Right hindlimb (tissue), 1 donor: ENCODE measurements around the gene CSDE1.
"Not testable (repeated sequence)": the region's sequence is repeated elsewhere in the genome, so short reads cannot be mapped to it uniquely, and the experiment has no call there.

Experiments
- DNase-seq: peaks from one replicate; pipeline ENCODE4 v3.0.0-alpha.2; 2018

Gene CSDE1

GRCh38 chr1:114757455-114758255 is at the start of gene CSDE1:
Gene CSDE1 (minus strand): TSS chr1:114757984. CDS start chr1:114739890, 18,094 bp downstream.
- DNase-seq, result peak; percentile 98

DNA sequence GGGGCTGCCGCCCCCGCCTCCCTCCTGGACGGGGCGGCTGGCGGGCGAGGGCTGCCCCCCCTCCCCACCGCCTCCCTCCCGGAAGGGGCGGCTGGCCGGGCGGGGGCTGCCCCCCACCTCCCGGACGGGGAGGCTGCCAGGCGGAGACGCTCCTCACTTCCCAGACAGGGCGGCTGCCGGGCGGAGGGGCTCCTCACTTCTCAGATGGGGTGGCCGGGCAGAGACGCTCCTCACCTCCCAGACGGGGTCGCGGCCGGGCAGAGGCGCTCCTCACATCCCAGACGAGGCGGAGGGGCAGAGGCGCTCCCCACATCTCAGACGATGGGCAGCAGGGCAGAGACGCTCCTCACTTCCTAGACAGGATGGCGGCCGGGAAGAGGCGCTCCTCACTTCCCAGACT is 46.7 kb upstream of the CSDE1 start:
- not testable (repeated sequence) for DNase-seq

DNA sequence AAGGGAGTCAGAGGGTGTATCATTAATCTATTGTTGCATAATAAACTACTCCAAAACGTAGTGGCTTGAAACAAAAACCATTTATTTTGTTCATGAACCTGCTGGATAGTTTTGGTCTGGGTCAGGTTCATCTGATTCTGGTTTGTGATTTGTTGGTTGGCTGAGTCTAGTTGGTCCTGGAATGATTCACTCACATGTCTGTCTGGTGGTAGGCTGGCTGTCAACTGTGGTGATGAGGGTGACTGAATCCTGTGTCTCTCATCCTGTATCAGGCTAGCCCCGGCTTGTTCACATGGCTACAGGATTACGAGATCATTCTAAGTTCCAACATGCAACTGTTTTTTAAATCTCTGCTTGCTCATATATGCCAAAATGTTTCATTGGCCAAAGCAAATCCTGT is 45.2 kb upstream of the CSDE1 start:
- no peak for DNase-seq

DNA sequence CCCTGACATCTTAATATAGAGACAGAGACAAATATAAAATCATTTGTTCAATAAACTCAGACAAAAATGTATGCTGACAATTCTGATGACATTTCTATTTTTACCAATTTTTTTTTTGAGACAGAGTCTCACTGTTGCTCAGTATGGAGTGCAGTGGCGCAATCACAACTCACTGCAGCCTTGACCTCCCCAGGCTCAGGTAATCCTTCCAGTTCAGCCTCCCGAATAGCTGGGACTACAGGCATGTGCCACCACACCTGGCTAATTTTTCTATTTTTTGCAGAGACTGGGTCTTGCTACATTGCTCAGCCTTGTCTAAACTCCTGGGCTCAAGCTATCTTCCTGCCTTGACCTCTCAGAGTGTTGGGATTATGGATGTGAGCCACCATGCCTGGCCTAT is 36.3 kb upstream of the CSDE1 start:
- no peak for DNase-seq

DNA sequence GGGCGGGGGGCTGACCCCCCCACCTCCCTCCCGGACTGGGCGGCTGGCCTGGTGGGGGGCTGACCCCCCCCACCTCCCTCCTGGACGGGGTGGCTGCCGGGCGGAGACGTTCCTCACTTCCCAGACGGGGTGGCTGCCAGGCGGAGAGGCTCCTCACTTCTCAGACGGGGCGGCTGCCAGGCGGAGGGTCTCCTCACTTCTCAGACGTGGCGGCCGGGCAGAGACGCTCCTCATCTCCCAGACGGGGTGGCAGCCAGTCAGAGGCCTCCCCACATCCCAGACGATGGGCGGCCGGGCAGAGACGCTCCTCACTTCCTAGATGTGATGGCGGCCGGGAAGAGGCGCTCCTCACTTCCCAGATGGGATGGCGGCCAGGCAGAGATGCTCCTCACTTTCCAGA is 32.8 kb upstream of the CSDE1 start:
- not testable (repeated sequence) for DNase-seq

DNA sequence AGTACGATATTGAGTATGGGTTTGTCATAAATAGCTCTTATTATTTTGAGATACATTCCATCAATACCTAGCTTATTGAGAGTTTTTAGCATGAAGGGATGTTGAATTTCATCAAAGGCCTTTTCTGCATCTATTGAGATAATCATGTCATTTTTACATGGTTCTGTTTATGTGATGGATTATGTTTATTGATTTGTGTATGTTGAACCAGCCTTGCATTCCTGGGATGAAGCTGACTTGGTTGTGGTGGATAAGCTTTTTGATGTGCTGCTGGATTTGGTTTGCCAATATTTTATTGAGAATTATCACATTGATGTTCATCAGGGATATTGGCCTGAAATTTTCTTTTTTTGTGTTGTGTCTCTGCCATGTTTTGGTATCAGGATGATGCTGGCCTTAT is 28.7 kb upstream of the CSDE1 start:
- not testable (repeated sequence) for DNase-seq

DNA sequence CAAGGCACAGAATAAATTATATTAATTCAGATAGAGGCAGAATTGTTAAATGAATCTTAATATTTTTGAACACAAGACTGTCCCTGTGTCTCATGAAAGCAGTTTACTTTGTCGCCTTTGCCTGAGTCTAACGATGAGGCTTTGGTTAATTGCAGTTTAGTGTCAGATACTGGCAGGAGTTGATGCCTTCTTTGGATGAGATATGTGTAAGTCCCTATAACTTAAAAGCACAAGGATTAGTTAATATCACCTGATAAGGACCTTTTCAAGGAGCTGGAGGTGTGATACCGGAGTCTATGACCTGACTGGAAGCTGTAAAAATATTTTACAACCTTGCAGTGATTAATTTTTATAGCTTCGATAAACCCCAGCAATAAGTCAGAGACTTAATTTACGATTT is 24.7 kb upstream of the CSDE1 start:
- DNase-seq, result no peak

GRCh38 chr1:114780344-114781226 is 22.8 kb upstream of the CSDE1 start, which contains the start of gene SIKE1:
Gene SIKE1 (minus strand): TSS chr1:114780685. CDS start chr1:114780607, 78 bp downstream.
- DNase-seq, result peak; percentile 95

GRCh38 chr1:114779722-114780121 is 21.9 kb upstream of the CSDE1 start:
- DNase-seq, result no peak

DNA sequence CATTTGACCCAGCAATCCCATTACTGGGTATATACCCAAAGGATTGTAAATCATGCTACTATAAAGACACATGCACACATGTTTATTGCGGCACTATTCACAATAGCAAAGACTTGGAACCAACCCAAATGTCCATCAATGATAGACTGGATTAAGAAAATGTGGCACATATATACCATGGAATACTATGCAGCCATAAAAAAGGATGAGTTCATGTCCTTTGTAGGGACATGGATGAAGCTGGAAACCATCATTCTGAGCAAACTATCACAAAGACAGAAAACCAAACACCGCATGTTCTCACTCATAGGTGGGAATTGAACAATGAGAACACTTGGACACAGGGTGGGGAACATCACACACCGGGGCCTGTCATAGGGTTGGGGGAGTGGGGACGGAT is 18.9 kb upstream of the CSDE1 start:
- not testable (repeated sequence) for DNase-seq

DNA sequence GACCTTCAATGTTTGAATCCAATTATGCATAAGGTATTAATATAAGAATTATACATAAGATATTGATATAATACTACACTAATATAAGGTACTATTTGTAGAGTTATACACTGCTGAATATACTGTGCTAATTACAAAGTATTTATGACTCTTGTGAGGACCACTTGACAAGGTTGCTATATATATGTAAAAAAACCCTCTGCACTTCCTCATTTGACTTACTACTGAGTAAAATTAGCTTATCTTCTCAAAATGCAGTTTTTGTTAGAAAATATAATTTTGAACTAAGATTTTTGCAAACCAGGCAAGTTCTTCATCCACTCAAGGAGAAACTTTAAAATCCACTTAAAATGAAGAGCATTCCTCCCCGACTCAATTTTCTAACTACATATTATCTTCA is 14.2 kb upstream of the CSDE1 start:
- DNase-seq, result no peak

- DNase-seq, result no peak
Measured at GRCh38 chr1:114770989-114771388, 13.2 kb upstream of the CSDE1 start.

DNA sequence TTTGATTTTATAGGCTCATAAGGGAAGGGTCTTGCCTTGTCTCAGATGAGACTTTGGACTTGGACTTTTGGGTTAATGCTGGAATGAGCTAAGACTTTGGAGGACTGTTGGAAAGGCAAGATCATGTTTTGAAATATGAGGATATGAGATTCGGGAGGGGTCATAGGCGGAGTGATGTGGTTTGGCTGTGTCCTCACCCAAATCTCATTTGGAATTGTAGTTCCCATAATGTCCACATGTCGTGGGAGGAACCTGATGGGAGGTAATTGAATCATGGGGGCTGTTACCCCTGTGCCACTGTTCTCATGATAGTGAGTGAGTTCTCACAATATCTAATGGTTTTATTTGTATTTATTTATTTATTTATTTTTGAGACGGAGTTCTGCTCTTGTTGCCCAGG is 6.9 kb upstream of the CSDE1 start:
- no peak for DNase-seq

DNA sequence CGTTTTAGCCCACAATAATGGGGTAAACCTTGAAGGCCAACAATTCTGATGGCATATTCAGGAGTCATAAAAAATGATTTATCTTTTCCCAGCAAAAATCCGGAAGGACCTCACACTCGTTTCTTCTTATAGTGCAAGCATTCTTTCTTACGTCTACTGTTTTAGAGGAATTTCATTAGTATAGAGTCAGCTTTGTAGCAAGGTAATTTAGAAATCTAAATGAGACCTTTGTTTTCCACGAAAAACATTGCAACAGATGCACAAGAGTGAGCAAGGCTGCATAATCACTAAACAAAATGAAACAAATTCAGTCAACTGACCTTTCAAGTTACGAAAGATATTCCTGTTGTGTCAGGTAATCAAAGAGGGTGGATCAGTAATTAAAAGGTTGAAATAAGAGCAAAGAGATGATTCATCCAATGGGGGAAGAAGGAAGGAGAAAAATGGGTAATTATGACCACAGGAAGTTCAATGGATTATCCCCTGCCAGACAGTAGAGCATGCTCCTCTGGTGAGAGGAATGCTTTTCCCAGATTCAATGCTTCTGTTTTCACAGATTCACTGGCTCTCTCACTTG is 560 bp upstream of the CSDE1 start:
- DNase-seq, result no peak

DNA sequence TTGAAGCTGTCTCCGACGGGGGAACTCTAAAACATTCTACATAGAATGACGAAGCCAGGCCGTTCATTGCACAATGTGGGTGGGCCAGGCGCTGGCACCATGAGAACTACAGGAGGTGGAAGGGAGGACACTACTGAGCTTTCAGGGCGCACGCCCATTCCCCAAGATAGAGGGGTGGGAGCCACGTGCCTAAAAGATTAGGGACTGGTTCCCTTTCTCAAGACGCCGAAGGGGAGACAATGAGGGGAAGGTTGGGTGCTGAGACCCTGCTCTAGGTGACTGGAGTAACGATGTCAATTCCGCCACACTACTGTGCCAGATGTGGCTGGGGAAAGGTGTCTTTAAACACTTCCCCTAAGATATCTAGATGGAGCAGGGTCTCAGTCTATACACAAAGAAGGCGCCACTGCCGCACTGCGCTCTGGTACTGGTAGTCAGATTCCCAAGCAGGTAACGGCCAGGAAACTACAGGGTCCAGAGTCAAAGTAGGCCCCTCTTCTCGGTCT is 782 bp downstream of the CSDE1 start:
- no peak for DNase-seq

- DNase-seq, result no peak
Measured at GRCh38 chr1:114756009-114756892, 1.5 kb downstream of the CSDE1 start.

DNA sequence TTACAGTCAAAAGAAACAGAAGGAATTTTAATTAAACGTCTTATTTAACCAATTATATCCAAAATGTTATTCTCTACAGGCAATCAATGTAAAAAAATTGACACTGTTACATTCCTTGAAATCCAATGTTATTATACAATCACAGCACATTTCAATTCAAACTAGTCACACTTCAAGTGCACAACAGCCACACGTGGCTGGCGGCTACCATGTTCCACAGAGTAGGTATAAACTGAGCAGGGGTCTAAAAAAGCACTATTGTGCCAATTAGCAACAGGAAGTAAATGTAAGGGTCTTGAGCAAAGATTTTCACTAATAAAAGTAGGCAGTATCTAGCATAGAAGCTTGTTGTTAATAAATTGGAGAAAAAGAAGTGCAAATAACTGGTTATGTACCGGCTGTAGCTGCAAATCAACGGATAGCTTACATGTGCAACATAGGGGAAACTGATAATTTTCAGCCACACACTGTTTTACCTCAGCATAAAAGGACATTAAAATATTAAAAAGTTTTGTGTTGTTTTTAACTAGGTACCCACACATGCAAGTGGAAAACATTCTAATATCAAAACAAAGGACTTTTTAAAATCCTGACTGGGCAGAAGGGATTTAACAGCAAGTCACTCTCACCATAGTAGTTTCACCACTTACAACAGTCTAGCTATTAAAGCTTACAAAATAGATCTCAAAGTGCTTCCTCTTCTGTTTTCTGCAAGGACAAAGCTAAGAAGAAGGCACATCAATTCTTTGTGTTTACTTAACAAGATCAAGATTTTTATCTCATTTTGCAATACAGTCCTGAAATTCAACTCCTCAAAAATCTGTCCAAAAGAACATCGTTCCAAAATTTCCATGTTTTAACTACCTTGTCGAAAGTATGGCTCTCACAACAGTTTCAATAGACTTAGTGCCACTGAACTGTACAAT is 2.5 kb downstream of the CSDE1 start:
- DNase-seq, result no peak

DNA sequence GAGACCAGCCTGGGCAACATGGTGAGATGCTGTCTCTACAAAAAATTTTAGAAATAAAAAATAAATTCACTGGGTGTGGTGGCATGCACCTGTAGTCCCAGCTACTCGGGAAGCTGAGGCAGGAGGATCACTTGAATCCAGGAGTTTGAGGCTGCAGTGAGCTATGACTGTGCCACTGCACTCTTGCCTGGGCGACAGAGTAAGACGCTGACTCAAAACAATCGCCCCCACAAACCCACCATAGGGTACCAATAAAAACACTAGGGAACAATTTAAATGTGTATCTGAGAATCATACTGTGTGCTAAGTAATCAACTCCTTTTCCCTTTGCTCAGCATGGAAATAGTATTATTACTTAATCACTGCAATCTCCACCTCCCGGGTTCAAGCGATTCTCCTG is 4.1 kb downstream of the CSDE1 start:
- DNase-seq, result not testable (repeated sequence)

DNA sequence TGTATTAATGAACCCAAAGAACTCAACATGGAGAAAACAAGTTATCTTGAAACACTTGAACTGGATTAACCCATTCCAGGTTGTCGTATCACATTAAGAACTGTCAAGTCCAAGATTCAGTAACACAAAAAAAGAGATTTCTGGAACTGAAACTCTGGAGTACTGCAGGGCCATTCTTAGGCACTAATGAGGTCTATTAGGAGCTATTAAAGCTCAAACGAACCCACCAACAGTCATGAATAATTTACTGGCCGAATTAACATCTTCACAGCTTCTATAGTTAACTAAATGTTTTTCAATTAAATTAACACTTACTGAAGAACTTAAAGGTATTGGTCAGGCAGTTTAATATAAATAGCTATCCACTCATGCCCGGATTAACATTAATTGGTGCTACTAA is 4.6 kb downstream of the CSDE1 start:
- no peak for DNase-seq

DNA sequence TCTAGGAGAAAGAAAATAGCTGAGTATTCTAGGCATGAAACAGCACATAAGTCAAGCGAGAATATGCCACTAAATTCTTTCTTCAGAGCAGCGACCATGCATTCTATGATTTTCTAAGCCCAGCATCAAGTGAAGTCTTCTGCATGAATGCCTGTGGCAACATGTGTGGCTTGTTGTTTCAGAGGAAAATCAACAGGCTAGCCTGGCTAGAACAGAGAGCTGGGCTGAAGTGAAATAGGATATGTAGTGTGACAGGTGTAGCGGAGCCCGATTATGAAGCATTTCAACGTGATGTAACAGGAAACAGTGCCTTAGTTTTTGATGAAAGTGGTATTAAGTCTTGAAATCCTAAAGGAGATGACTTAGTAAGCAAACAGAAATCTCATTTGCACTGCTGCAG is 7.0 kb downstream of the CSDE1 start:
- no peak for DNase-seq

- DNase-seq, result no peak
Measured at GRCh38 chr1:114749835-114750234, 7.9 kb downstream of the CSDE1 start.
